Measurements from ENCODE around the gene ZNF417.
"Not testable (repeated sequence)": the region's sequence is repeated elsewhere in the genome, so short reads cannot be mapped to it uniquely, and the experiment has no call there.

ZNF417 gene

DNA sequence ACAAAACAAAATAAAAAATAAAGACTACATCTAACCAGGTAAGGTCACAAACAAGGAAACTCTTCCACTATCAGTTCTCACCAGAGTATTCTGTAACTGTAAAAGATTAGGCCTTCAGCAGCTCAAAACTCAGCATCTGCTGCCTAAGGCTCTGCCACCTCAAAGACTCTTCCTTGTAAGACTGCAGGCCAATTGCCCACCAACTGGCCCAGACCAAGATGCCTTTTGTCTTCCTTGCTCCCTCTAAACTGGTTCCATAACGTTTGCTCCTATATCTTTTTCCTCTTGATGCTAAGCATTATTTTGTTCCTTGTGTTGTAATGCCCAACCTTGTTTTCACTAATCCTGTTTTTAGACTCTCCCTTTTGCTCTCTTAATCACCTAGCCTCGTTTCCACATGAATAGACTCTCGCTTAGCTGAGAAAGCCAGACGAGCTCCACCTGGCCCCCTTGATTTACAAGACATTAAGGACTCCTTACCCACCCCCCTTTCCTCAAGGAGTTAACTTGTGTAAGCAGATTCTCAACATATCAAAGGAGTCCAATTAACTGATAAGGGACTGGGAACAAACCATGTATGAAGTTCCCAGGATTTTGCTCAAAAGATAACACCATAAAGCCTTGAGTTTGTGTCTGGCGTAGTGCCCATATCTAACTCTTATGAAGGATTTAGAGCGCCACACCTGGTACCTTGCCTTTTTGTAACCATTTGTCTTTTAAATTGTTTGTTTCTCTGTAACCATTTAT, 29.0 kb downstream of the ZNF417 start:
- DNase-seq (ENCODE audit: low read depth, low spot score) = no peak

- no peak for DNase-seq (ENCODE audit: low read depth, low spot score)
These were observed 30.3 kb downstream of the ZNF417 start for GRCh38 chr19:57886046-57886445.

DNA sequence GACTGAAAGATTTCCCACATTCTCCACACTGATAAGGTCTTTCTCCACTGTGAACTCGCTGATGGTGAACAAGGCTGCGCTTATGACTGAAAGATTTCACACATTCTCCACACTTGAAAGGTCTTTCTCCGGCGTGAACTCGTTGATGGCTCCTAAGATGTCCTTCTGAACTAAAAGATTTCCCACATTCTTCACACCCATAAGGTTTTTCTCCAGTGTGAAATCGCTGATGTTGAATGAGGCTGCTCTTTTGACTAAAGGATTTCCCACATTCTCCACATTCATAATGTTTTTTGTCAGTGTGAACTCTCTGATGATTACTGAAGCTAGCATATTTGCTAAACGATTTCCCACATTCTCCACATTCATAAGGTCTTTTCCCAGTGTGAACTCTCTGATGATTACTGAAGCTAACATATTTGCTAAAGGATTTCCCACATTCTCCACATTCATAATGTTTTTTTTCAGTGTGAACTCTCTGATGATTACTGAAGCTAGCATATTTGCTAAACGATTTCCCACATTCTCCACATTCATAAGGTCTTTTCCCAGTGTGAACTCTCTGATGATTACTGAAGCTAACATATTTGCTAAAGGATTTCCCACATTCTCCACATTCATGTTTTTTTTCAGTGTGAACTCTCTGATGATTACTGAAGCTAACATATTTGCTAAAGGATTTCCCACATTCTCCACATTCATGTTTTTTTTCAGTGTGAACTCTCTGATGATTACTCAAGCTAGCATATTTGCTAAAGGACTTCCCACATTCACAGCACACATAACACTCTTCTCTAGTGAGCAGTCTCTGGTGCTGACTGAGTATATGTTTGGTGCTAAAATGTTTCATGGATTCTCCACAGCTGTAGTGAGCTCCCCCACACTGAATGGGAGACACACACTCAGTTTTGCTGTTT, 42.3 kb downstream of the ZNF417 start:
- DNase-seq (ENCODE audit: low read depth, low spot score) = not testable (repeated sequence)

GRCh38 chr19:57872450-57872849, 43.9 kb downstream of the ZNF417 start:
- no peak for DNase-seq (ENCODE audit: low read depth, low spot score)

GRCh38 chr19:57870225-57870624, 46.2 kb downstream of the ZNF417 start:
- DNase-seq (ENCODE audit: low read depth, low spot score) = no peak

DNA sequence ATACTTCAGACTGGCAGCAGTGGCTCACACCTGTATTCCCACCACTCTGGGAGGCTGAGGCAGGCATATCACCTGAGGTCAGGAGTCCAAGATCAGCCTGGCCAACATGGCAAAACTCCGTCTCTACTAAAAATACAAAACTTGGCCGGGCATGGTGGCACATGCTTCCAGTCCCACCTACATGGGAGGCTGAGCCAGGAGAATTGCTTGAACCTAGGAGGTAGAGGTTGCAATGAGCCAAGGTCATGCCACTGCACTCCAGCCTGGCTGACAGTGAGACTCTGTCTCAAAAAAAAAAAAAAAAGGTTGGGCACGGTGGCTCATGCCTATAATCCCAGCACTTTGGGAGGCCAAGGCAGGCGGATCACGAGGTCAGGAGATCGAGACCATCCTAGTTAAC, 46.7 kb downstream of the ZNF417 start:
- not testable (repeated sequence) for DNase-seq (ENCODE audit: low read depth, low spot score)

- no peak for DNase-seq (ENCODE audit: low read depth, low spot score)
These were observed 48.4 kb downstream of the ZNF417 start for GRCh38 chr19:57867868-57868492.
